T-helper 9 cell (primary cell): ENCODE data around the gene DCUN1D2.

Experiments used
- DNase-seq: peaks from one replicate; pipeline ENCODE4 v3.0.0-alpha.2; 2020

Gene DCUN1D2

DNA sequence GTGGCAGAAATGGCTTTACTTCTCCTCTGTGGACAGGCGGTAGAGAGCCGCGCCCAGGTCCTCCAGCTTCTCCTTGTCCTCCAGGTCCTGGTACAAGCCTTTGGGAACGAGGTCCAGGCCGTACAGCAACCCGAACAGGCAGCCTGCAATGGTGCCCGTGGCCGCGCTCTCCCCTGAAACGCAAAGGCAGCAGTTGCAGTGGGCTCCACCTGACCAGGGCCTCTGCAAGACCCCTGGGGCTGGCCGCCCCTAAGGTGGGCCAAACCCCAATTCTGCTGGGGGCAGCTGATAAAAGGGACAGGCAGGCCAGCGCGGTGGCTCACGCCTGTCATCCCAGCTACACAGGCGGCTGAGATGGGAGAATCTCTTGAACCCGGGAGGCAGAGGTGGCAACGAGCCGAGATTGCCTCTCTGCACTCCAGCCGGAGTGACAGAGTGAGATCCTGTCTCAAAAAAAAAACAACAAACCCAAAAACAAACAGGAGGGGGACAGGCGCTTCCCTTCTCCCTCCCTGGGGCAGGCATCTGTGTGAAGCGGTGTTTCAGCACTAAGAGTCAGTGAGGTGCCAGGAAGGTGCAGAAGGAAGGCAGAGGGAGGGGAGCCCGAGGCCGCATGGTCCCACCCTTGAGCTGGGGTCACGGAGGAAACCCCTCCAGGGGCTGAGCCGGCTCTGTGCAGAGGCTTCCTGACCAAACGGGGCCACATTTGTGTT, 67.5 kb downstream of the DCUN1D2 start:
- DNase-seq: no peak

DNA sequence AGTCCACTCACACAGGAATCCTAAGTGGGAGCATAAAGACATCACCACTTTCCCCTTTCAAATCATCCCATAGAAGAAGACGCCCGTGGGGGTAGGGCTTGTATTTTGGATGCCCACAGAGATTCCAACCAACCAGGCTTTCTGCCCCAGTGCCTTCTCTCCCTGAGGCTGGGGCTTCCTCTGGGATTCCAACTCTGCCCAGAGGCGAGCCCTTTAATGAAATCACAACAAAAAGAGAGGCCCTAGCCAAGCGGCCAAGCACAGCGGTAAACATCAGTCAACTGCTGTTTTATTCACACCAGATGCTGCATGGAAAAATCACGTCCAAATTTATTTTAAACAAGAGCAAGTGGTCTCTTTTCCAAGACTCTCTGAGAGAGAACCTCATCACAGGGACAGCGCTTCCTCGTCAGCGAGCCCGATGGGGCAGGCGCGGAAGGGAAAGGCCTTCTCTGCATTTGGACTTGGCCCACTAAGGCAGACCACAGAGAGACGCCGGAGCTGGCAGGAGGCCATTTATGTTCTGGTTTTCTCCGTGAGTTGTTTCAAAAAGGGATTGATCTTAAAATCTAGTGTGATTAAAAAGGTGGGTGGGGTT, 68.7 kb downstream of the DCUN1D2 start:
- no peak for DNase-seq

DNA sequence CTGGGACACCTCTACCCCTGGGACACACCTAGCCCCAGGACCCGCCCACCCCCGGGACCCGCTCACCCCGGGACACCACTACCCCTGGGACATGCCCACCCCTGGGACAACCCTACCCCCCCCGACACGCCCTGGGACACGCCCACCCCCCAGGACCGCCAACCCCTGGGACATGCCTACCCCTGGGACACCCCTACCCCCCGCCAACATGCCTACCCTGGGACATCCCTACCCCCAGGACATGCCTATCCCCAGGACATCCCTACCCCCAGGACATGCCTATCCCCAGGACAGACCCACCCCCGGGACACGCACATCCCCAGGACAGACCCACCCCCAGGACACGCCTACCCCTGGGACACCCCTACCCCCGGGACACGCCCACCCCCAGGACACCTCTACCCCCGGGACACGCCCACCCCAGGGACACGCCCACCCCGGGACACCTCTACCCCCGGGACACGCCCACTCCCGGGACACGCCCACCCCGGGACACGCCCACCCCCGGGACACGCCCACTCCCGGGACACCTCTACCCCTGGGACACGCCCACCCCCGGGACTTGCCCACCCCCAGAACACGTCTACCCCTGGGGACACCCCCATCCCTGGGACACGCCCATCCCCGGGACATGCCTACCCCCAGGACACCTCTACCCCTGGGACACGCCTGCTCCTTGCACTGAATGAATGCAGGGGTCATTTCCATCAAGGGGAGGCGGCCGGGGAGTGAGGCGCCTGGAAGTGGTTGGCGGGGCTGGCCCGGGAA, 69.5 kb downstream of the DCUN1D2 start:
- no peak for DNase-seq

DNA sequence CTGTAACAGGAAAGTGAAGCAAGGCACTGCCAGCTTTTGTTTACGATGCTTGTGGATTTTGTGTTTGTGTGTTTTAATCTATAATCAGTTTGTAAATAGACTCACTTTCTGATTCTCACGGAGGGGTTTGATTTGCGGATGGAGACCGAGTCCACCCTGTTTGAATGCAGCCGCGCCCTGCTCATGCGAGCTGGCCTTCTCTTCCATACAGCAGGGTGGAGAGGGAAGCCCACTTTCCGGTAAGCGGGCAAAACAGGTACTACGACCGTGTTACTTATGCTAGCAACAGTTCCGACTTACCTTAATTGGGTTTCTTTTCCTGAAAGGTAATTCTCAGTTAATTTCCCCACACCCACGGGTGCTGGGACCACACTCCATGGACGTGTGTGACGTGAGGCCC, 70.3 kb downstream of the DCUN1D2 start:
- DNase-seq: no peak

DNA sequence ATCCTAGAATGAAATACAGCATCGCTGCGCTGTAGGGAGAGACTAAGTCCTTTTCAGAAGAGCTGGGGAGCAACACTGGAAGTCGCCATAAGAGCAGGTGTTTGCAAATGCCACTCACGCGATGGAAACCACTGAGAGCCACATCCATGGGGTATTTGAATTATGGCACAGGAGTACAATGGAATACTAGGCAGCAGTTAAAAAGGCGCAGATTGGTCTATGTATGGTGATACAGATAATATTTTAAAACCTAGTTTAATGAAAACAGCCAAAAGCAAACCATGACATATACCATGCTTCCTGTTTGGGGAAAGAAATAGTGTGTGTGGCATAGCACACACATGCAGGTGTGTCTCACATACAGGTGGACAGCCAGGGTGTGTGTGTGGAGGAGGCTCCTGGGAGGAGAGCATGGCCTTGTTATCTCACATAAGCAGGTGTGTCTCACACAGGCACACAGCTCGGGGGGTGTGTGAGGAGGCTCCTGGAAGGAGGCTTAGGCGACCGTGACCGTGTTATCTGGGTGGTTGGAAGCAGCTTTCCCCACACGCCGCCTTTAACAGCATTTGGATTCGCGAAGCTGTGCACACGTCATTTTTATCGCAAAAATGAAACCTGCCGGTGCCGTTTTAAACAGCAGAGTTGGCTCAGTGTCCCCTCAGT, 70.8 kb downstream of the DCUN1D2 start:
- no peak for DNase-seq

DNA sequence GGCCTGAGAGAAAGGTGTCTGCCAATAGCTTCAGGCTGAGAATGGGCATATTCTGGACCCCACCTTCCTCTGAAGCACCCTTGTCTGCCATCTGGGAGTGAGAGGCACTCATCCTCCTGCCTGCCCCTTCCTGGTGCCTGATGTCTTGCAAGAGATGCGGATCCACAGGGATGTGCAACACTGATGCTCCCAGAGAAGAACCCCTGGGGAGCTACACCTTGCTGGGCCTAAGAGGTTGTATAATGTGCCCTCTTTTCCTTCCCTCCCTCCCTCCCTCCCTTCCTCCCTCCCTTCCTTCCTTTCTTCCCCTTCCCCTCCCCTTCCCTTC, 71.8 kb downstream of the DCUN1D2 start:
- DNase-seq: no peak

DNA sequence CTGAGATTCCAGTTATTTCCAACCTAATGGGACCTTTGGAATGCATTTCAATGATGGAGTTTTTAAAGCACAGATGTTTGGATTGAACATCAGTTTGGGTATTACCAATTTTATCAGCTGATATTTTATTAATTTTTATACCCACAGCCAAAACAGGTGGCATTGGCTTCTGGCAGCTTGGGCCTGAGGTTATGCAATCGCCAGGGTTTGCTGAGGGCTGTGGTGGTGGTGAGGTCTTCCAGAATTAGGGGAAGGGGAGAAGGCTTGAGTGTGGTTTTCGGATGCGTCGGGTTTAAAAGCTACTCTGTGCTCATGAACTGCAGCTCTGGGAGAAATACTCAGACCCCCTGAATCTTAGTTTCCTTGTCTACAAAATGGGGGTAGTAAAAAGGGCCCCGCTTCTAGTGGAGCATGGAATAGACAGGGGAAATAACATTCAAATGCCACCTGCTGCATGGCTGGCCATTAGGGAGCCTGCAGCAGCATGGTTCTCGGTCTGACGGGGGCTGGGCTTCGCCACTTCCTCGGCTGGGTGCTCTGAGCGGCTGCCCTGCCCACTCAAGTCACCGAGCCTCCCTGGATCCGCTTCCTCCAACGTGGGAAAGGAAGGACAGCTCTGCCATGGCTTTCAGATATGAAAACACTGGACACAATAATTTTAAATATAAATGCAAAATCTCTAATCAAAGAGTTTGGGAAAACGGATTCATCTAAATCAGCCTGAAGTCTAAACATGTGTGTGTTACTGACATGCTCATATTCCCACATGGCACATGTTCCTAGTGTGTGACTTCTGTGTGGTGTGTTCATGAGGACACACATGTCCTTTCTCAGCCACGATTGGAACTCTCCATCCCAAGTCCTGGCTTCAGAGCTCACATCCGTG, 72.4 kb downstream of the DCUN1D2 start:
- no peak for DNase-seq

DNA sequence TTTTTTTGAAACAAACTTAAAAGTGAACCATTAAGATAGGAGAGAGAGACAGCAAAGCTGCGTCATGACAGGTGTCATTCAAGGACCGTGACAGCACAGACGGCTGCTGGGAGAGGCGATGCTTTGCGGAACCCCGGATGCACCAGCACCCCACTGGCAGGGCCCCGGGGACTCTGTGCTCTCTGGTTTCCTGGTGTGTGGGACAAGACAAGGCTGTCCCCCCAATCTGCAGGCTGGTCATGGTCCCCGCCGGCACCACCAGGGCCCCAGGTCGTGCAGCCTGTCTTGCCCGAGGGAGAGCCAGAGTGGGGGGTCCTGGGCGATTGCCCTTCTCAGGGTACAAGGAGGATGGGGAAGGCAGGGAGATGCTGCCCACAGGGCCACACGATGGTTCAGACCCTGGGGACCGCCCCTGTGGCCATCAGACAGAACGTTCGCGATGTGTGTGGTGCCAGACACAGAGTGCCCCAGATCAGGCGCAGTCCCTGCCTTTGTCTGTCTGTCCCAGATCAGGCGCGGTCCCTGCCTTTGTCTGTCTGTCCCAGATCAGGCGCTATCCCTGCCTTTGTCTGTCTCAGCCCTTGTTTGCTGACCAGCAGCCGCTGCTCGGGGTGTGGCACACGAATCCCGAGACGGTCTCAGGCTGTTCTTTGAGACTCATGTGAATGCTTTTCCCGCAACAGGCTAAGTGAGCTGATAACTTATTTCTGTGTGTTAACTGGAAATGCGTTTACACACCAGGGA, 73.3 kb downstream of the DCUN1D2 start:
- no peak for DNase-seq

DNA sequence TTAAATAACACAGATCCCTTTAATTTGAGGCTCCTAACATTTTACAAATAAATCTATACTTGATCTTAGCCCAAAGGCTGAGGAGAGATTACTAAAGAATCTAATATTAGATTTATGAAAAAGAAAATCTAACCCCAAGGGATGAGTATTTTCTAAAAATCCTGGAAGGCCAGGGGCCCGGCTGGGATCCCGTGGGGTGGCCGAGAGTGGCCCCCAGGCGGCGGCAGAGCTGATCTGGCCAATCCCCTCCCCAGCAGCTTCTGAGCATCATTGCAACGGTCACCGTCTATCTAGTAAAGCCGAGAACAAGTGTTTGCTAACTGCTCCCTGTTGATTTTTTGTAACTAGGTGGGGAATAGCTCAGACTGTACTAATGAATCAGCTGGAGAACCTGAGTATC, 74.7 kb downstream of the DCUN1D2 start:
- DNase-seq: no peak

DNA sequence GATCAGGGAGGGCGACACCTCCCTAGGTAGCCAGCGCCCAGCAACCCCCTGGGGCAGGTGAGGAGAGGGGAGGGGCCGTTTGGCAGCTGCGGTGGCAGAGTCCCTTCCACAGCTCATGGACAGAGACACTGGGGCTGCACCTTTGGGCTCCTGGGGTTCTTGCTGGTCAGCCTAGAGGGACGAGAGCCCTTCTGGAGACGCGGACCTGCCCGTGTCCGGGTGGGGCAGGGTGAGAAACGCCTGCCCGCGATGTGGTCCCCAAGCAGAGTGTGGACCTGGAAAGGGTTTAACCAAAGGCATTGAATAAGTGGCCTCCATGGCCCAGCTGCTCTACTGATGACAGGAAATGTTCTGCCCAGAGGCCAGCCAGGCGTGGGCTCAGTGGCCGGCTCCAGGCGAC, 75.5 kb downstream of the DCUN1D2 start:
- DNase-seq: no peak

DNA sequence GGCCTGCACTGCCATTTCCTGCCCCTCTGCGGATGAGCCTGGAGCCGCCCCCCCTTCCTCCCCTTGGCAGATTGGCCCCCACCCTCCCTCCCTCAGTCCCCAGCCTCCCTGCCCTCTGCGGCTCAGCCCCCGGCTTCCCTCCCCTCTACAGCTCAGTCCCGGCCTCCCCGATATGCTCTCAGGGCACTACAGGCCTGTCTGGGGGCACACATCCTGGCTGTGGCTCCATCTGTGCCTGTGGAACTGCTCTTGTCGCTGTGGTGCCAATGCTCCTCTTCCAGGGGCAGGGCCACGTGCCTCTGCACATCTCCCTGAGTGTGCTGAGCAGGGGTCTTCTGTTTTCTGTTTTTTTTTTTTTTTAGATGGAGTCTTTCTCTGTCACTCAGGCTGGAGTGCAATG, 76.2 kb downstream of the DCUN1D2 start:
- no peak for DNase-seq

DNA sequence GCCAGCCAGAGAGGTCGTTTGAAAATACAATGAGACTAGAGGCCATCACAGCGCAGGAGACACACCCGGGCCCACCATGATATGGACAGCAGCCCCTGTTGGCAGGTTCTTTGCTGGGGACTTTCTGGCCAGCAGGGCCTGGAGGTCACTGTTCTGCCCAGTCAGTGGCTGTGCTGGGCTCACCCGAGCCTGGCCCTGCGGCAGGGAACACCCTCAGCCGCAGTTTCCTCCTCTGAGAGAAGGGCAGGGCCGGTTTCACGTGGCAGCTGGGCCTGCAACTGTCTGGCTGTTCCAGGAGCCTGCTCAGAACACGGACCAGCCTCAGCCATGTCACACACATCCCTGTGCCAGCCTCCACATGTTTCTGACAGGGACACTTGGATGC, 76.6 kb downstream of the DCUN1D2 start:
- no peak for DNase-seq

DNA sequence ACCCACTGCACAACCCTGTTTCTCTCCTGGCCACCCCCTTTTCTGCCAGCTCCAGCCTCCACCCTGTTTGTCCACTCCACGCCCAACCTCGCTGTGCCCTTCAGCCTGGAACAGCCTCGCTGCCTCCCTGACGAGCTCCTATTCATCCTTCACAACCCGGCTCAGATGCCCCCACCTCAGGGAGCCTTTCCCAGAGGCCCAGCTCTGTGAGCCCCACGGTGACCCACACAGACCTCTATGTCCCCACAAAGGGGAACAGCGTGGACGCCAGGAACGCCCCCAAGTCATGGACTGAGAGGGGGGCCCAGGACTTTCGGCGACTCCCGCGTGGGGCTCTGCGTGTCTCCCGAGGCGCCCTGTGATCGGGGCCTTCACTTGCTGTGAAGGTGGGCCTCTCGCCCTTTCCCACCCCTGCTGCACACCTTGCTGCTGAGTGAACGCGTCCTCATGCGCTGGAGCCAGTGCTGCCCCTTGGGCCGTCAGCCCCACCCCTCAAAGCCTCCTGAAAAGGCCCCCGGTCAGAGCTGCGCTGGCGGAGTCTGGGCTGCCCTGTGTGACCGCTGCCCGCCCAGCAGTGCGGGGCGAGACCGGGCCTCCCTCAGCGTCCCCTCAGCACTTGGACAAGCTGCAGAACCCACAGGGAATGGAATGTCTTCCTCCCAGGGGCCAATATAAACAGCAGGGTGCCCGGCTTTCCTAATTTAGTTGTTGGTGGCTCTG, 77.2 kb downstream of the DCUN1D2 start:
- no peak for DNase-seq

DNA sequence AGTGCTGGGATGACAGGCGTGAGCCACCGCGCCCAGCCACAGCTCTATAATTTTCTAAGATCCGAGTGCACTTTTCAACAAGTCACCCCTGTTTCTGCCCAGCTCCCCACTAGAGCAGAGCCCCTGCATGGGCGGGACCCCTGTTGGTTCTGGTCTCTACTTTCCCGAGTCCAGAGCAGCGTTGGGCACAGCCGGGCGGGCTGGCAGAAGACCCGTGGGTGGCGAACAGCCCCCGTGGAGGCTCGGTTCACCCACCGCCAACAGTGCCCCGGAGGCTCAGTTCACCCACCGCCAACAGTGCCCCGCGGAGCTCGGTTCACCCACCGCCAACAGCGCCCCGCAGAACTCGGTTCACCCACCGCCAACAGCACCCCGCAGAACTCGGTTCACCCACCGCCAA, 78.1 kb downstream of the DCUN1D2 start:
- DNase-seq: no peak

DNA sequence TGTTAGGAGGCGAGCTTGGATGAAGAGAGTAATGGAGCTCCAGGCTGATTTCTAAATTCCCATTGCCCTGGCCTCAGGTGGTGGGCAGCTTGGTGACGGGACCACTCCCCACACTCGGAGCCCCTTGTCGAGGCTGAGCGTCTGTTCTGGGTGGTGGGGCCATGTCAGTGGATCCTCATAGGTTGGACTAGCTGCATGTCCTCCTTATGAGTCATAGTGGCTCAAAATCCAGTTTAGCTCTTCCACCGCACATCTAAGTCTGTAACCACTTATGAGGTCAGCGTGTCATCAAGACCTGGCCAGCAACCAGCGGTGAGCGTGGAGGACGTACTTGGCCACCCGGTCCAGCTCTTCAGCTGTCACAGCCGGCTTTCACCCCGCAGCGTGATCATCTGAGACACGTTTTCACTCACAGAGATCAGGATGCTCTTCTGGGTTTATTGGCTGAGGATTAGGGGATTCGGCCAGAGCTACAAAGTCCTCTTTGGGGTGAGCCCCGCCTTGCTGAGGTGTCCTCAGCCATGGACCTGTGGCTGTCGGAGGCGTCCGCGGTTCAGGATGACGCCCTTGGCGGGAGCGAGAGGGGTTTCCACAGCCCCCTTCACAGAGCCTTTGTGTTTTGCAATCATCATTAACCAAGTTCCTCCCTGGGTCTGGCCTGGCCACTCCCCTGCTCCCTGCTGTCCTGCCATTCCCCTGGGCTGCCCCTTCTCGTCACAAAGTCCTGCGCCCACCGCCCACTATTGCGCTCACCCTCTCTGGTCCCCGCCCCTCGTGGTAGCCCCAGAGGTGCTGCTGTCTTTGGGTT, 79.1 kb downstream of the DCUN1D2 start:
- no peak for DNase-seq

DNA sequence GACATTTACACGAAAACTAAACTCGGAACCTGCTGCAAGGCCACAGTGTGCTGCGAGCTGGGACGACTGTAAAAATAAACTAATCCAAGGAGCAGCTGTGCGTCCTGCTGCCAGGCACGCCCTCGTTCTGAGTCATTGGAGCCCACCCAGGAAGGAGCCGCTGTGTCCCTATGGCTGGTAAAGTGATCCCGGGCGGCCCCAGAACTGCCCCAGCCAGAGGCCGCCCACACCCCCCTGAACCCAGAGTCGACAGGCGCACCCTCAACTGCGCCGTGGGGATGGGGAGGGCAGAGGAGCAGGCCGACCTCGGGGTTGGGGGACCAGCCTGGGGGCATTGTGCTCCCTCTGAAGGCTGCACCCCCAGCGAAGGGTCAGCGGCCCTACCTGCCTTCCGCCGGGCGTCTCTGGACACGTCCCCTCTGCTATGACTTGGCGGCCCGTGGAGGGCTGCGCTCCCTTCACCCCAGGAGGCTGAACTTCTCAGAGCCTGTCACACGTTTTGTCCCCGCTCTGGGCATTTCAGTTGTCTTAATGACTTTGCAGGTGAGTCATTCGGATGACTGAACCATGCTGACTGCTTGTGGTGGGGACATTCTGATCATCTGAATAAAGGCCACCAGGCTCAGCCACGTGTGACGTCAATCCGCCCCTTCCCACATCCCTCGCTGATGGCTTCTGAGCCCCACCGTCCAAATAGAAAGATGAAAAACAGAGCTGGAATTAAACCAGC, 79.9 kb downstream of the DCUN1D2 start:
- no peak for DNase-seq

DNA sequence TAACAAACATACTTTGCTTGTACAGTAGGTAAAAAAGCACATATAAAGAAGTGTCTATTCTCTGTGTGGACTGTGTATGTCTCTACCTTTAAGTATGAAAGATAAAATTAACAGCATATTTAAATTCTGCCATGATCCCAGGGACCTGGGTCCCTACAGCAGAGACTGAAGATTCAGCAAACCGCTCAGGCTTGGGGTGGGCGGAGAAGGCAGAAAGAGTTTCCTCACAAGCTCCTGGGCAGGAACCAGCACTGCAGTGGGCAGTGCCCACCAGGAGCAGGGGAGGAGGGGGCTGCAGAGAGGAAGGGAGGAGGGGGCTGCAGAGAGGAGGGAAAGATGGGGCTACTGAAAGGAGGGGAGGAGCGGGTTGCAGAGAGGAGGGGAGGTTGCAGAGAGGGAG, 81.9 kb downstream of the DCUN1D2 start:
- DNase-seq: no peak

DNA sequence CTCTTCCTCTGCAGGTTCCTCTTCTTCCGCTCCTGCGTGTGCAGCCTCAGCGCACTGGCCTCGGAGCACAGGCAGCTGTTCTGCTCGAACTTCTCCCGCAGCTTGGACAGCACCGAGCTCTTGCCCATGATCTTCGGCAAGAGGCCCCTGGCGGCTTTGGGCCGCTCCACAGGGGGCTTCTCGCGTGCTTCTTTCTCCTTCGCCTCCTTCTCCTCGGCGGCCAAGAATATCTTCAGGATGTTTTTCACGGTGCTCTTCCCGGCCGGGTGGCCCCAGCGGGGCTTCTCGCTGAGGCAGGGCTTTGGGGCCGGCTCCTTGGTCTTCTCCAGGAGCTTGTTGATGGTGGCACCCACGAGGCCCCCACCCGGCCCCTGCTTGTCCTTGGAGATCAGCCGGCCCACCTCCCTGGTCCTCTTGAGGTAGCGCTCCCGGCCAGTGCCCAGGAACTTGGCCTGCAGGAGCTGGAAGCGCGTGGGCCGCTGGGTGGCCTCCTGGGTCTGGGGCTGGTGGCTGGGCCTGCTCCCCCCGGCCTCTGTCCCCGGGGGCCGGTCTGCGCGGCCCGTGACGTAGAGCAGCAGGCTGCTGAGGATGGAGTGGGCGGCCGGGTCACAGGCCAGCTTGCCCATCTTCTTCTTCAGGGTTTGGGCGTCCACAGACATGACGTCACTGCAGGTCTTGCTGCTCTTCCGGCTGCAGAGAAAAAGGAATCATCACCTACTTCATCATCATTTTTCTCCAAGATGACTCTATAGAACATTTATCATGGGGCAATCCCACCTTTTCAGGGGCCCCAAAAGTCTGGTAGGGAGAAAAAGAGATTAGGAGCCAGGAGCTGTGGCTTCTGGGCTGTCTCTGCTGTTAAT, 82.7 kb downstream of the DCUN1D2 start:
- DNase-seq: no peak

DNA sequence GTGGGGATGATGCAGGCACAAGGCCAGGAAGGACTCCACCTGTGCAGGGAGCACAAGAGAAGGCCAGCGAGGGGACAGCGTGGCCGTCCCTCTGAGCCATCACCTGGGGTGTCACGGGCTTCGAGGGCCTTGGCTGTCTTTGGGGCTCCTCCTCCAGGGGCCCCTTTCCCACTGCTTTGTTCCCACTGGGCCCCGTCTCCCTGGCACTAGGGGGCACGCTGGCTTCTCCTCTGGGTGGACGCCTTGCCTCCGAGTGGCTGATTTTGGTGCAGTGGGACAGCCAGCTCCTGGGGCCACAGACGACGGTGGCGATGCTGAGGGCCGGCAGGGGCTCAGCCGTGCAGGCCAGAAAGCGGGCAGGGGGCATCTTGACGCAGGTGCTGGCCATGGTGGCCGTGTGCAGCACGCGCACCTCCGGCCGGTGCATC, 83.4 kb downstream of the DCUN1D2 start:
- DNase-seq: no peak
